Stimulated activated CD8-positive, alpha-beta memory T cell treated with anti-CD3 and anti-CD28 coated beads, Interleukin-4, amount 100 ng/mL, for 24 hours (primary cell): Measurements from ENCODE around the gene PKMYT1.
"Not testable (repeated sequence)": the region's sequence is repeated elsewhere in the genome, so short reads cannot be mapped to it uniquely, and the experiment has no call there.

Source experiments
- DNase-seq: peaks from one replicate; pipeline ENCODE4 v3.0.0-alpha.2; 2020; ENCODE audit warnings: low read depth

The PKMYT1 gene

GRCh38 chr16:2960183-2961010 lies 19.8 kb downstream of the PKMYT1 start:
- DNase-seq: no peak

- DNase-seq: no peak
Observed at GRCh38 chr16:2959206-2959605, 21.0 kb downstream of the PKMYT1 start.

DNA sequence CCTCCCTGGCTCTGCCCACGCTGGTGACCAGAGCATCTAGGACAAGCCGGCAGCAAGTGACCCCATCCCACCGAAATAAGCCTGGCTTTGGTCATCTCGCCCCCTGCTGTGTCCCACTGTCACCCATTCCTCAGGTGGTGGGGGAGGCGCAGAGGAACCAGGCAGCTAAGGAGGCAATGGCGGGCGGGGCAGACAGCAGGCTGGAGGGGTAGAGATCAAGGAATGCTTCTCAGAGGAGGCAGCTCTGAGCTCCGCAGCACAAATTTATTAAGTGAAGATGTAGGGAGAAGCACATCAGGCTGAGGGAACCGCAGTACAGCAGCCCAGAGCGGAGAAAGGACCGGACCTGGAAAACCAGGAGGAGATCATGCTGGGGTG lies 23.7 kb downstream of the PKMYT1 start:
- no peak for DNase-seq

DNA sequence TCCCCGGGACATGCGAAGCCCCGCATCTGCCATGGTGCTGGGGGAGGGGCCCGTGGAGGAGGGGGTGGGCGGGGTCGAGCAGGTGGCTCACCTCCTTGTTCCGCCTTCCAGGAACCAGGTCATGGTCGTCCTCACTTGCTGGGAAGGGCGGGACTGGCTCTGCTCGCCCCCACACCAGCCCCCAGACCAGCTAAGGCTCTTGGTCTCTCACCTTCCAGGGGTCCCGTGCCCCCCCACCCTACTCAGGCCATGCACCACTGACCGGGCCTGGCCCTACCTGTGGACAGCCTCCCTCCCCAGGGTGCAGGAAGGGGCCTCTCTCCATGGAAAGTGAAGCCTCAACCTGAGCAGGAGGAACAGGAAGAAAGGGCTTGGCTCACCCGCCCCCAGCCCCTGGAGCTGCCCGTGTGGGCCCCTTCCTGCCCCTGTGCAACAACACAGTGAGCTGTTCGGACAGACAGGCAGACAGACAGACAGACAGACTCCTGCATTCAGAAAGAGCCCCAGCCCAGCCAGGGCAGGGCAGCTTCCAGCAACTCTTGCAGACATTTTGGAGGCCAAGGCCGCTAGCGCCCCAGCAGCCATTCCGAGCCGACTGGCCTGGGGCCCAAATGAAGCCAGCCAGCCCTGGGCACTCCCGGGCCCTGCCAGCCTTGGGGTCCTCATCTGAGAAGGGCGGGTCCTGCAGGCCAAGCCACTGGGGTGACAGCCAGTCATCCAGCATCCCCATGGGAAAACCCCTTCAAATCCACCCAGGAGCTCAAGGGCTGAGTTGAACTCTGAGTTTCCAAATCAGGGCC lies 24.3 kb downstream of the PKMYT1 start:
- DNase-seq: no peak

GRCh38 chr16:2955438-2955778 lies 24.8 kb downstream of the PKMYT1 start:
- DNase-seq: no peak

GRCh38 chr16:2954656-2955381 lies 25.4 kb downstream of the PKMYT1 start:
- no peak for DNase-seq

DNA sequence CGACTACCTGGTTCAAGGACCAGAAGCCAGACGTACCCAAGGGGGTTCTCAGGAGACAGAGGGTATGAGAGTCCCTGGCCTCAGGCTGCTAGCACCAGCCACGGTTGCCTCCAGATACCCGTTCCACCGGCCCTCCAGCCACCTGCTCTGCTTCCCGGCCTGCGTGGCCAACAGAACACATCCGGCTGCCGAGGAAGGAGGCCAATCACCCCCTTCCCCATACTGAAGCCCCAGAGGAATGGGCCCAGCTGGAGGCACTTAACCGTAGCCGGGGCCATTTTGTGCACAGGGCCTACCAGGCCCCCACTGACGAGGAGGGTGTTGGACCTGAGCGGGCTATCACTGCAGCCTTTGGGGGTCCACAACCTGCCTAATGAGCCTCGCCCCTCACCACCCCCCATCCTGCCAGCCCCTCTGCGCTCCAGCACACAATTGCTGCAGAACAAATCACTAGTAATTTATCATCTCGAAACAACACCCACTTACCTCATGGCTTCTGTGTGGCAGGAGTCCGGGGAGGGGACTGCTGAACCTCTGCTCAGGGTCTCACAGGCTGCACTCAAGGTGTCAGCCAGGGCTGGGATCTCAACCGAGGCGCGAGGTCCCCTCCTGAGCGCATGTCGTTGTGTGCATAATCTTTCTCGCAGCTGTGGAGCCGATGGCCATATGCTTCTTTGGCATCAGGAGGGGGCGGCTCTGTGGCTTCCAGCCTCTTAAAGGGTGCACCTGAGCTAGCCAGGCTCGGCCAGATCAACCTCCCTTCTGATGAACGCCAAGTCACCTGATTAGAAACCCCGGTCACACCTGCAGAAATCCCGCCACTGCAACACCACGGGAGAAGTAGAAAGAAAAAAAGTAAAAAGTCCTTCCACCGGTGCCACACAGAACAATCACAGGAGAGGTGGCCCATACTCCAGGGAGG lies 26.3 kb downstream of the PKMYT1 start:
- no peak for DNase-seq

- no peak for DNase-seq
Observed at GRCh38 chr16:2952679-2953078, 27.6 kb downstream of the PKMYT1 start.

- DNase-seq: no peak
Observed at GRCh38 chr16:2950773-2951172, 29.5 kb downstream of the PKMYT1 start.

DNA sequence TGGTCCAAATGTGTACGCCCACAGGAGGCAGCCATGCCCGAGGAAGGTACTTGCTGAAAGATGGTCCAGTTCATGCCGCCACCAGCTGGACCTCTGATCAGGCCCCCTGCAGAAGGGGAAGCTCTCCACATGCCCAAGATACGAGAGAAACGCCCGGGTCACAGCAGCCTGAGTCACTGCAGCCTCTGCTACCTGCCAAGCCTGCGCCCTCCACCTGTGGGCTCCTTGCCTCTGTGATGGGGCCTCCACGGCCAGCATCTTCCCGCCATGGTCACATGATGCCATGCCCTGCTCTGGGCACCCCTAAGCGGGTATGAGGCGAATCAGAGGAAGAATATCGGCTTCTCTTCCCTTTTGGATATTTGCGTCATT lies 29.9 kb downstream of the PKMYT1 start:
- no peak for DNase-seq

DNA sequence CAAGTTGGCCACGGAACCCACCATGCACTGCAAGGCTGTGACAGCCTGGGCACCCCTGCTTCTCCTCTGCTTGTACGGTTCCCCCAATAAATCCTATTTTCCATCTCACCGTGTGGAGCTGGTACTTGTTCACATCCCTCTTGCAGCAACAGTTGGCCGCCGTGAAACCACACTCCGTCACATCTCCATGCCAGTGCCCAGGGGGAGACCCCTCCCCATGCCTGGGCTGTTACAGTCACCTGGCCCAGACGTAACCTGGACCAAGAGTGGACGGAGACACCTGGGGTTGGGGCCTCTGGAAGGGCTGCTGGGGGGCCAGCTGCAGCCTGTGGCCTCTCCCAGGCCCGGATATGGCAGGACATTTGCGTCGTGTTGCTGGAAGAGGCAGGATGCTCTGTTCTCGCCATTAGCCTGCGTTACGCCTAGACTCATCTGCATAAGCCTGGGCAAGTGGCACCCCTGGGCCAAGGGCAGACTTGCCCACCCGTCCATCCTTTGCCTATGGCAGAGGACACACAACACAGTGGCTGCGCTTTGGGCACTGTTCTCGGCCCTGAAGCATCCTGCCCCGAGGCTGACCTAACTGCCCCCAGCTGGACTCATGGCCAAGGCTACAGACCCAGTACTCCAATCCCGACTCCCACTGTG lies 30.4 kb downstream of the PKMYT1 start:
- no peak for DNase-seq

GRCh38 chr16:2948807-2949704 lies 31.2 kb downstream of the PKMYT1 start:
- DNase-seq: no peak

- DNase-seq: no peak
Observed at GRCh38 chr16:2946649-2947048, 33.6 kb downstream of the PKMYT1 start.

DNA sequence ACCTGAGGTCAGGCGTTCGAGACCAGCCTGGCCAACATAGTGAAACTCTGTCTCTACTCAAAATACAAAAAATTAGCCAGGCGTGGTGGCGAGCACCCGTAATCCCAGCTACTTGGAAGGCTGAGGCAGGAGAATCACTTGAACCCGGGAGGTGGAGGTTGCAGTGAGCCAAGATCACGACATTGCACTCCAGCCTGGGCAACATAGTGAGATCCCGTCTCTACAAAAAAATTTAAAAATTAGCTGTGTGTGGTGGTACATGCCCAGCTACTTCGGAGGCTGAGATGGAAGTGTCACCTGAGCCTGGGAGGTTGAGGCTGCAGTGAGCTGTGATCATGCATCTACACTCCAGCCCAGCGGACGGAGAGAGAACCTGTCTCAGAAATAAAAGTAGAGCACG lies 36.5 kb downstream of the PKMYT1 start:
- DNase-seq: not testable (repeated sequence)

DNA sequence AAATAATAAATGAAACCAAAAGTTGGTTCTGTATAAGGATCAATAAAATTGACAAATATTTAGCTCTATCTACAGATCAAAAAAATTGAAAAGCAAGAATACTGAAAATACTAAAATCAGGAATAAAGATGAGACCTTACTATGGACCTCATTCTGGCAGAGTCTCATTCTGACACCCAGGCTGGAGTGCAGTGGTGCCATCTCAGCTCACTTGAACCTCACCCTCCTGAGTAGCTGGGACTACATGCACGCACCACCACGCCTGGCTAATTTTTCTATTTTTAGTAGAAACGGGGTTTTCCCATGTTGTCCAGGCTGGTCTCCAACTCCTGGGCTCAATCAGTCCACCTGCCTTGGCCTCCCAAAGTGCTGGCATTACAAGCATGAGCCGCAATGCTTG lies 38.2 kb downstream of the PKMYT1 start:
- DNase-seq: no peak

DNA sequence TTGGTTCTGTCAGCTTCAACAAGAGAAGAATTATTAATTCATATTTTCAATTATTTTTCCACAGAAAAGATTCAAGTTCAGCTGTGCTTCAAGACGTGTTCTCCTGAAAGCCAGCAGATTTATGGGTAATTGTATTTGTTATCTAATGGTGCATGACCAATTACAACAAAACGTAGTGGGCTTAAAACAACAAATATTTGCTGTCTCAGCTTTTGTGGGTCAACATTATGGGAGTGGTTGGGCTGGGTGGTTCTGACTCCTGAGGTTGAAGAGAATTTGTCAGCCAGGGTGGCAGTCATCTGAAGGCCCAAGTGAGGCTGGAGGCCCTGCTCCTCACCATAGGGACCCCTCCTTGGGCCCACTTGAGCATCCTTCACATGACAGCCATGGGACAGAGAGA lies 40.3 kb downstream of the PKMYT1 start:
- DNase-seq: no peak

DNA sequence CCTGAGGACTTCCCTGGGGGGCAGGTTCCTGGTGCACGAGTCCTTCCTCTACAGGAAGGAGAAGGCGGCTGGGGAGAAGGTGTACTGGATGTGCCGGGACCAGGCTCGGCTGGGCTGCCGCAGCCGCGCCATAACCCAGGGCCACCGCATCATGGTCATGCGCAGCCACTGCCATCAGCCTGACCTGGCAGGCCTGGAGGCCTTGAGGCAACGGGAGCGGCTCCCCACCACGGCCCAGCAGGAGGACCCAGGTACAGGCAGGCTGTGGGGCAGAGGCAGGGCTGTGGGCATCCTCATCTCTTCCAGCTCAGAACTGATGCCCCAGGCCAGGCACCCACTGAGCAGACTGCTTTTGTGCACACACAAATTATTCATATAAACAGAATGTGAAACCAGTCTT lies 42.0 kb downstream of the PKMYT1 start:
- no peak for DNase-seq

DNA sequence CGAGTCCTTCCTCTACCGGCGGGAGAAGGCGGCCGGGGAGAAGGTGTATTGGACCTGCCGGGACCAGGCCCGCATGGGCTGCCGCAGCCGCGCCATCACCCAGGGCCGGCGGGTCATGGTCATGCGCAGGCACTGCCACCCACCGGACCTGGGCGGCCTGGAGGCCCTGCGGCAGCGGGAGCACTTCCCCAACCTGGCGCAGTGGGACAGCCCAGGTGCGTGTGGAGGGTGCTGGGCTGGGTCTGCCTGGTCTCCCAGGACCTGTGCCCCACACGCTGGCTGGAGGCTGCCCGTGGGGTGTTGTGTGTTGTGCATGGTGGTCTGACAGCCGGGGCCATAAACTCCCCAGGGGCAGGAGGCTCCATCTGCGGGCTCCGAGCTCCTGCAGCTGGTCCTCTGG lies 43.1 kb downstream of the PKMYT1 start:
- no peak for DNase-seq

- DNase-seq: no peak
Observed at GRCh38 chr16:2936436-2937011, 43.7 kb downstream of the PKMYT1 start.

GRCh38 chr16:2934450-2934849 lies 45.8 kb downstream of the PKMYT1 start:
- DNase-seq: no peak
